Esophagus mucosa (tissue), 1 donor: ENCODE data around the gene SLC6A9. TPM values are rescaled to one million over a fixed set of nuclear protein-coding genes. Genes with fewer than 3 reads are reported as not detected.

Experiments
- ATAC-seq: fragments of 200-7000 bp; cut with Tn5 transposase; one replicate; pipeline ENCODE4 v1.9.1; 2020
- total RNA-seq: library from RNA; stranded (reverse); gene quantifications from one replicate; pipeline ENCODE4 v1.2.4, GENCODE V29; 2023
- donor health status: DM: yes; HTN: yes; CAD: no.

Gene SLC6A9
- total RNA-seq, 1 donor from 2014 or later = 46.7 TPM

- no peak for ATAC-seq
These were observed 49.6 kb downstream of the SLC6A9 start for GRCh38 chr1:43981636-43982035.

- ATAC-seq = peak; percentile 50
These were observed 50.1 kb downstream of the SLC6A9 start for GRCh38 chr1:43981135-43981491.

GRCh38 chr1:43980255-43981134, 50.8 kb downstream of the SLC6A9 start:
- ATAC-seq = peak; percentile 78

GRCh38 chr1:43979528-43980254, 51.6 kb downstream of the SLC6A9 start:
- peak; percentile 9 for ATAC-seq

- no peak for ATAC-seq
These were observed 52.1 kb downstream of the SLC6A9 start for GRCh38 chr1:43979261-43979527.

GRCh38 chr1:43978551-43979260, 52.6 kb downstream of the SLC6A9 start, which contains the start of gene B4GALT2:
Gene B4GALT2, plus strand, starts transcription at chr1:43979210. Its CDS starts 1,951 bp downstream, at chr1:43981161.
- ATAC-seq = no peak

GRCh38 chr1:43978264-43978550, 53.1 kb downstream of the SLC6A9 start:
- ATAC-seq = no peak

GRCh38 chr1:43977376-43978263, 53.6 kb downstream of the SLC6A9 start:
- ATAC-seq = no peak

- ATAC-seq = no peak
These were observed 54.4 kb downstream of the SLC6A9 start for GRCh38 chr1:43976890-43977289.

GRCh38 chr1:43976045-43976444, 55.2 kb downstream of the SLC6A9 start:
- no peak for ATAC-seq

GRCh38 chr1:43975249-43975961, 55.9 kb downstream of the SLC6A9 start:
- ATAC-seq = peak; percentile 26

- ATAC-seq = peak; percentile 82
These were observed 56.6 kb downstream of the SLC6A9 start, which contains the start of gene ATP6V0B for GRCh38 chr1:43974443-43975248. Gene ATP6V0B, plus strand, starts transcription at chr1:43974960. Its CDS starts 81 bp downstream, at chr1:43975041.

GRCh38 chr1:43973981-43974442, 57.2 kb downstream of the SLC6A9 start:
- ATAC-seq = no peak

- ATAC-seq = no peak
These were observed 59.8 kb downstream of the SLC6A9 start for GRCh38 chr1:43971336-43971980.

- ATAC-seq = no peak
These were observed 60.4 kb downstream of the SLC6A9 start for GRCh38 chr1:43970911-43971310.

- no peak for ATAC-seq
These were observed 60.8 kb downstream of the SLC6A9 start for GRCh38 chr1:43970502-43970901.

- peak; percentile 87 for ATAC-seq
These were observed 61.4 kb downstream of the SLC6A9 start, which contains the start of gene DPH2 for GRCh38 chr1:43969746-43970466. Gene DPH2, plus strand, starts transcription at chr1:43970010. Its CDS starts 166 bp downstream, at chr1:43970176.

- ATAC-seq = no peak
These were observed 61.9 kb downstream of the SLC6A9 start for GRCh38 chr1:43969416-43969745.

- ATAC-seq = no peak
These were observed 62.8 kb downstream of the SLC6A9 start for GRCh38 chr1:43968348-43968948.
